ENCODE measurements around the gene LSMEM2. TPM values are rescaled to one million over a fixed set of nuclear protein-coding genes. Genes with fewer than 3 reads are reported as not detected.
"Not testable (repeated sequence)": the region's sequence is repeated elsewhere in the genome, so short reads cannot be mapped to it uniquely, and the experiment has no call there.

The LSMEM2 gene
- total RNA-seq, 1 donor = not detected

GRCh38 chr3:50268276-50268675 is 10.6 kb upstream of the LSMEM2 start:
- no peak for TF ChIP-seq CTCF (IDR thresholded peaks at IDR 0.05; ENCODE audit: insufficient read depth, low read length)
- no peak for DNase-seq (ENCODE audit: low read depth)
- peak overlapping the region; percentile 58 for H3K4me3 ChIP-seq (ENCODE audit: low read depth, low read length)

GRCh38 chr3:50268703-50269451 is 10.0 kb upstream of the LSMEM2 start, which contains the start of gene SEMA3B:
TSS of gene SEMA3B (plus strand) at chr3:50269147. CDS start at chr3:50269241, 94 bp downstream.
- H3K4me3 ChIP-seq (ENCODE audit: low read depth, low read length) = peak within 1 kb of the TSS; percentile 58
- peak; percentile 58 for DNase-seq (ENCODE audit: low read depth)
- TF ChIP-seq CTCF (IDR thresholded peaks at IDR 0.05; ENCODE audit: insufficient read depth, low read length) = no peak

- no peak for DNase-seq (ENCODE audit: low read depth)
- H3K4me3 ChIP-seq (ENCODE audit: low read depth, low read length) = peak overlapping the region; percentile 48
- TF ChIP-seq CTCF (IDR thresholded peaks at IDR 0.05; ENCODE audit: insufficient read depth, low read length) = no peak
Observed at GRCh38 chr3:50269460-50269859, 9.4 kb upstream of the LSMEM2 start.

- TF ChIP-seq CTCF (IDR thresholded peaks at IDR 0.05; ENCODE audit: insufficient read depth, low read length) = no peak
- H3K4me3 ChIP-seq (ENCODE audit: low read depth, low read length) = peak overlapping the region; percentile 48
- peak; percentile 45 for DNase-seq (ENCODE audit: low read depth)
Observed at GRCh38 chr3:50269977-50270413, 8.9 kb upstream of the LSMEM2 start.

GRCh38 chr3:50270422-50271224 is 8.3 kb upstream of the LSMEM2 start:
- H3K4me3 ChIP-seq (ENCODE audit: low read depth, low read length) = no peak overlapping the region
- no peak for TF ChIP-seq CTCF (IDR thresholded peaks at IDR 0.05; ENCODE audit: insufficient read depth, low read length)
- DNase-seq (ENCODE audit: low read depth) = no peak

- H3K4me3 ChIP-seq (ENCODE audit: low read depth, low read length) = no peak overlapping the region
- no peak for TF ChIP-seq CTCF (IDR thresholded peaks at IDR 0.05; ENCODE audit: insufficient read depth, low read length)
- DNase-seq (ENCODE audit: low read depth) = no peak
Observed at GRCh38 chr3:50271314-50271936, 7.5 kb upstream of the LSMEM2 start.

GRCh38 chr3:50272538-50272910 is 6.4 kb upstream of the LSMEM2 start:
- DNase-seq (ENCODE audit: low read depth) = not testable (repeated sequence)

More at GRCh38 chr3:50272538-50272910, 6.4 kb upstream of the LSMEM2 start:
- not testable (repeated sequence) for H3K4me3 ChIP-seq (ENCODE audit: low read depth, low read length)

All from fibroblast of the aortic adventitia (primary cell).